HFF-Myc (cell line): ENCODE measurements around the gene UPK3B.
"Not testable (repeated sequence)": the region's sequence is repeated elsewhere in the genome, so short reads cannot be mapped to it uniquely, and the experiment has no call there.

Source experiments
- DNase-seq: peaks from one replicate; pipeline ENCODE4 v3.0.0-alpha.2; 2011; ENCODE audit warnings: low read depth; ENCODE audit errors: extremely low read depth
- H3K4me3 ChIP-seq: replicated peaks from 2 replicates; pipeline ENCODE4 v1.5.1; 2011; ENCODE audit warnings: low read depth, mild to moderate bottlenecking, control low read depth, low read length
- TF ChIP-seq, protein P1 (sequence below): IDR thresholded peaks from 2 replicates; pipeline ENCODE4 v1.5.1; 2012; ENCODE audit warnings: mild to moderate bottlenecking, low read depth, low read length, control low read depth; ENCODE audit errors: missing control alignments

The UPK3B gene

DNA sequence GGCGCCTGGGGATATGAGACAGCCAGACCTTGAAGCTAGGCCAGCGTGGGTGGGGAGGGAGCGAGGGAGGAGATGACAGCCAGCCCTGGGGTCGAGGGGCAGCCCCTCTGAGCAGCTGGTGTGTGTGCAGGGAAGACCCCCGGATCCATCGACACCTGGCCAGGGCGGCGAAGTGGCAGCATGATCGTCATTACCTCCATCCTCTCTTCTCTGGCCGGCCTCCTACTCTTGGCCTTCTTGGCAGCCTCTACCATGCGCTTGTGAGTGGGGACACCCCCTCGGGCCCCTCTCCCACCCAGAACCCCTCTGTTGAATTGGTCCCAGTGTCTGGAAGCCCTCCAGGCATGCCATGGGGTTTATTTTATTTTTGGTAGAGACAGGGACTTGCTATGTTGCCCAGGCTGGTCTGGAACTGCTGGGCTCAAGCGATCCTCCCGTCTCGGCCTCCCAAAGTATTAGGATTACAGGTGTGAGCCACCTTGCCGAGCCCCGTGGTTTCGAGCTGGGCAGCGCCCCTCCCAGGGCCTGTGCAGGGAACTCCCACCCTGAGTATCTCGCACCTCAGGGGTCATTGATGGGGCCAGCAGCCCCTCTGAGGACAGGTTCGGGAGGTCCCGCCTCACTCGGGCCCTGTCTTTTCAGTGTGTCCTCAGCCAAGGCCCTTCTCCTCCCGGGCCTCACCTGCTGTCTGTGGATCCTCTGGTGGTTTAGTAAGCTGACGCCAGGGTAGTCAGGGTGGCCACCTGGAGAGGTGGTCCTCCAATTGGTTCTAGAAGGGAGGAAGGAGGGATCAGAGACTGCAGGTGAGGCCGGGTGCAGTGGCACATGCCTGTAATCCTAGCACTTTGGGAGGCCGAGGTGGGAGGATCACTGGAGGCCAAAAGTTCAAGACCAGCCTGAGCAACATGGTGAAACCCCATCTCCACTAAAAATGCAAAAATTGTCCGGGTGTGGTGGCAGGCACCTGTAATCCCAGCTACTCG, 3.8 kb downstream of the UPK3B start:
- no peak for DNase-seq
- TF ChIP-seq, protein P1, sequence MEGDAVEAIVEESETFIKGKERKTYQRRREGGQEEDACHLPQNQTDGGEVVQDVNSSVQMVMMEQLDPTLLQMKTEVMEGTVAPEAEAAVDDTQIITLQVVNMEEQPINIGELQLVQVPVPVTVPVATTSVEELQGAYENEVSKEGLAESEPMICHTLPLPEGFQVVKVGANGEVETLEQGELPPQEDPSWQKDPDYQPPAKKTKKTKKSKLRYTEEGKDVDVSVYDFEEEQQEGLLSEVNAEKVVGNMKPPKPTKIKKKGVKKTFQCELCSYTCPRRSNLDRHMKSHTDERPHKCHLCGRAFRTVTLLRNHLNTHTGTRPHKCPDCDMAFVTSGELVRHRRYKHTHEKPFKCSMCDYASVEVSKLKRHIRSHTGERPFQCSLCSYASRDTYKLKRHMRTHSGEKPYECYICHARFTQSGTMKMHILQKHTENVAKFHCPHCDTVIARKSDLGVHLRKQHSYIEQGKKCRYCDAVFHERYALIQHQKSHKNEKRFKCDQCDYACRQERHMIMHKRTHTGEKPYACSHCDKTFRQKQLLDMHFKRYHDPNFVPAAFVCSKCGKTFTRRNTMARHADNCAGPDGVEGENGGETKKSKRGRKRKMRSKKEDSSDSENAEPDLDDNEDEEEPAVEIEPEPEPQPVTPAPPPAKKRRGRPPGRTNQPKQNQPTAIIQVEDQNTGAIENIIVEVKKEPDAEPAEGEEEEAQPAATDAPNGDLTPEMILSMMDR, result no peak
- H3K4me3 ChIP-seq, result no peak overlapping the region

DNA sequence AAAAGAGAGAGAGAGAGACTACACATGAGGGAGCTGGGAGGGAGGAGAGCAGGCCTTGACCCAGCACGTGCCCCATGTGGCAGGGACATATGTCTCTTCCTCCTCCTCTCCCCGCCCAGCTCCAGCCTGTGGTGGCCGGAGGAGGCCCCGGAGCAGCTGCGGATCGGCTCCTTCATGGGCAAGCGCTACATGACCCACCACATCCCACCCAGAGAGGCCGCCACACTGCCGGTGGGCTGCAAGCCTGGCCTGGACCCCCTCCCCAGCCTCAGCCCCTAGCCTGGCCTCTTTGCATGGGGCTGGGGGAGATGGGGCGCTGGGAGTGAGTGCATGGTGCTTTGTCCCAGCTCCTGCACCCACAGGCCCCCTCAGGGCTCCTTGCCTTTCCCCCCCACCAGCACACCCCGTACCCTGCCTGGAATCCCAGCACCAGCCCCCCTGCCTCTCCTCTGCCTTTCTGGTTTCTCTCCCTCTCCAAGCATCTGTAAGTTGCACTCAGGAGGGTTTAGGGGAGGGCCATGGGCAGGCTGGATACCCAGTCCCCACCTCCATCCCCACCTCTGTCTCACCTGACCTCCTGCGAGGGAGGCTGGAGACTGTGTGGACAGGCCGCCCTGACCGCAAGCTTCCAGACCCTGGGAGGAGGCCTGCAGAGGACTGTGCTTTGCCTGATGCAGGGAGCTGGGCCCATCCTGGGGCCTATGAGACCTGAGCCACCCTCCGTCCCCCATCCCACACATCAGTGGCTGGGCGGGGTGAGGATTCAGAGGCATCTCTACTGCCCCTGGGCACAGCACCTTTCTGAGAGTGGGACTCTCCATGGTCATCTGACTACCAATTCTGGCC, 4.8 kb downstream of the UPK3B start:
- TF ChIP-seq, protein P1, result no peak
- no peak for DNase-seq
- no peak overlapping the region for H3K4me3 ChIP-seq

DNA sequence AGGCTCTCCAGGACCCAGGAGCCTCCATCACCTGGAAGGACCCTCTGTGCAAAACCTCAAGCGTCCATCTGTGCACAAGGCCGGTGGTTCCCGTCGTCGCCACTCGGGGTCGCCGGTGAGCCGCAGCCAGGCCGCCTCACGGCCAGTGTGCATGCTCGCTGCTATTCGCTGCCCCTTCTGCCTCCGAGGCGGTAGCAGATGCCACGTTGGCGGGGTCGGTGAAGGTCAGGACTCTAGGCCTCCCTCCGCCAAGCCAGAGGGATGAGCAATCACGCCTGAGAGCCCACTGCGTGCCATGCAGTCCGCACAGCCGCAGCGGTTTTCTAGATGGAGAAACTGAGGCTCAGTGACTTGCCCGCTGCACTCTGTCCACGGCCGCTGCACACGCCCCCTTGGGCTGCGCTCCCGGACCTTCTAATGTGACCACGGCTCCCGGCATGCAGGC, 5.7 kb downstream of the UPK3B start:
- no peak overlapping the region for H3K4me3 ChIP-seq
- TF ChIP-seq, protein P1, result peak; percentile 56

DNA sequence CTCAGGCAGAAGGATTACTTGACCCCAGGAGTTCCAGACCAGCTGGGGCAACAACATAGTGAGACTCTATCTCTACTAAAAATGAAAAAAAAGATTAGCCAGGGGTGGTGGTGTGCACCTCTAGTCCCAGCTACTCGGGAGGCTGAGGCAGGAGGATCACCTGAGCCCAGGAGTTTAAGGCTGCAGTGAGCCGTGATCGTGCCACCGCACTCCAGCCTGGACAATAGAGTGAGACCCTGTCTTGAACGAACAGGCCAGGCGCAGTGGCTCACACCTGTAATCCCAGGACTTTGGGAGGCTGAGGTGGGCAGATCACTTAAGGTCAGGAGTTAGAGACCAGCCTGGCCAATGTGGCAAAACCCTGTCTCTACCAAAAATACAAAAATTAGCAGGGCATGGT, 6.6 kb downstream of the UPK3B start:
- not testable (repeated sequence) for H3K4me3 ChIP-seq, DNase-seq

More for the DNA sequence above, 5.7 kb downstream of the UPK3B start:
- DNase-seq, result no peak

DNA sequence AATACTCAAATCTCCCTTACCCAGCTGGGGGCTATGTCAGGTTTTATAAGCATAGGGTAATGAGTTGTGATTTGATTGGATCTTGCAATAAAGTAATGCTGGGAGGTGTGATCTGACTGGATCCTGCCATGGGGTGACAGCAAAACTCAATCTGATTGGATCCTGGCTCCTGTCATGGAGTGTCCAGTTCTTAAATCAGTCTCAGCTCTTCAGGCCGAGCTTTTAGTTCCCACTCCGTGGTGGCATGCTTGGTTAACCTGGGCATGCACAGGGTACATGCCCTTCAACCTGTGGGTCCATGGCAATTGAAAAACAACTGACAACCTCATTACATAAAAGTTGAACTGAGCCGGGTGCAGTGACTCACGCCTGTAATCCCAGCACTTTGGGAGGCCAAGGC, 15.8 kb downstream of the UPK3B start:
- not testable (repeated sequence) for DNase-seq, H3K4me3 ChIP-seq

DNA sequence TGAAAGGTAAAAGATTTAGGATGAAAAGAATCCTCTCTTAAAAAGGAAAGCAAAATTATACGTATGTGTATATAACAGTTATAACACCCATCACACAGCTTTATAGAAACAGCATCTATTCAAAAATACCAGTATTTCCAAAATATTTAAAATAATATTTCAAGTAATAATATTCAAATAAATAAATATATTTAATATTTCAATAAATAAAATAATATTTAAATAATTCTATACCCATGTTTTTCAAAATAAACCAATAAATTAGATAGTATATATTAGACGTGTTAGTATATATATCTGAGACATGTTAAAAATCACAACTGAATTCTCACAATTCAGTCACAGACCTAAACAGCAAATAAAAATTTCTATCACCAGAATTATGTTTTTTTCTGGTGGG, 21.3 kb downstream of the UPK3B start:
- not testable (repeated sequence) for H3K4me3 ChIP-seq, DNase-seq

DNA sequence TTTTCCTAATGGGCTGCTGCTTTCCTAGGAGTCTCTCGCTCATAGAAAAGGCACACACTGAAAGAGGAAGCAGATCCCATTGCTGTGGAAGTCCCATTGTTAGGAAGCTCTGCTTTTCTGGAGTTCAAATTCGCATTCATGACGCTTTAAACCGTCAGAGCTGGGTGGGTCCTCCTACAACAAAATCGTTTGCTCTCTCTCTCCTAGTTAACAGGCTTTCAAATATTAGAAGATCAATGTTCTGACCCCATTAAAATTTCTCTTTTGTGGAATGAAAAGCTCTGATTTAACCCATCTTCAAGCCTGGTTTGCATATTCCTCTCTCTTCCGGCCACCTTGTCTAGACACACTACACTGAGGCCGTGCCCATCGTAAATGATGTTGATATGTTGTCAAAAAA, 32.8 kb downstream of the UPK3B start, which contains the start of gene SPDYE16:
Gene SPDYE16, minus strand, starts transcription at position 101 of the 400 bp plus-strand sequence. CDS start 1,838 bp downstream, outside the sequence.
- not testable (repeated sequence) for H3K4me3 ChIP-seq, DNase-seq

DNA sequence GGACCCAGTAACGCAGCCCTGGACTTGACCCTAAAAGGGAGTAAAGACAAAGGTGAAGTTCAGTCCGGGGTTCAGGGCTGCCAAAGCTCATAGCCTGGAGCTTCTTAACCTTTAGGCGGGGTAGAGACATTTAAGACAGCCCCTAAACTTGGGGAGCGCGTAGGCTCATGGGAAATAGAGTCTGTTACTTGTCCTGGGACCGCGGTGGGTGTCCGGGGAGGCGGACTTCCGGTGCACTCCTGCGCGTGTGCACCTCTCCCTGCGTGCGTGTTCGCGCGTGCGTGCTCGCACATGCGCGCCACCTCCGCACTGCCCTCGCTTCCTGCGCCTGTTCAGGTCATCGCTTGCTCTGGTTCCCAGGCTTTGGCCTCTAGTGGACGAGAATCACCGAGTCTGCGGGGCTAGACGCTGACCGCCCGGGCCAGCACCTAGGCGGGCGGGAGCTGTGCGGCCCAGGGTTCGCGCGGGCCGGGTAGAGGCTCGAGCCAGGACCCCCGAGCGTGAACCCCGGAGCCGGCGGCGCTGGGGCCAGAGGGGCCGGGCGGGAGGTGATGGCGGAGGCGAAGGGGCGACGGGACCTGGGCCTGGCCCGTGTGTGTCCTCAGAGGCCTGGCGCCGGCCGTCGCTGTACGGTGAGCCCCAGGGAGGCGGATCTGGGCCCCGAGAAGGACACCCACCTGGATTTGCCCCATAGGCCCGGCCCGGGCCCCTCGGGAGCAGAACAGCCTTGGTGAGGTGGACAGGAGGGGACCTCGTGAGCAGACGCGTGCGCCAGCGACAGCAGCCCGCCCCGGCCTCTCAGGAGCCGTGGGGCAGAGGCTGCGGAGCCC, 38.9 kb downstream of the UPK3B start:
- peak overlapping the region; percentile 67 for H3K4me3 ChIP-seq
- DNase-seq, result peak; percentile 72

DNA sequence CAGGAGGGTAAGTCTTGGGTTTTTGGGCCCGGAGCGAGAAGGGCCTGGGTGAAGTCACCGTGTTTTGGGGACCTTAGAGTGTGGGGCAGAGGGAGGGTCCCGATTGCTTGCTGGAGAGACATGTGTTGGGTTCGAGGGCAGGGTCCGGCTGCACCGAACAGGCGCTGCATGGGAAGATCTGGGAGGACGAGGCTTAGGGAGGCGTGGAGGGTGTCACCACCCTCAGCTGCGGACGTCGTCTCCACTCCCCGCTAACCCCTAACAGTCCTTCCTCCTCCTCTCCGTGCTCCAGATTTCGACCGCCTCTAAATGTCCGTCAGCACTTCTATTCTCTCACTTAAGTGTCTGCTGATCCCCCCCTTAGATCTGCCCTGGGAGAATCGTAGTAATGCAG, 39.5 kb downstream of the UPK3B start:
- peak overlapping the region; percentile 67 for H3K4me3 ChIP-seq
- DNase-seq, result not testable (repeated sequence)

DNA sequence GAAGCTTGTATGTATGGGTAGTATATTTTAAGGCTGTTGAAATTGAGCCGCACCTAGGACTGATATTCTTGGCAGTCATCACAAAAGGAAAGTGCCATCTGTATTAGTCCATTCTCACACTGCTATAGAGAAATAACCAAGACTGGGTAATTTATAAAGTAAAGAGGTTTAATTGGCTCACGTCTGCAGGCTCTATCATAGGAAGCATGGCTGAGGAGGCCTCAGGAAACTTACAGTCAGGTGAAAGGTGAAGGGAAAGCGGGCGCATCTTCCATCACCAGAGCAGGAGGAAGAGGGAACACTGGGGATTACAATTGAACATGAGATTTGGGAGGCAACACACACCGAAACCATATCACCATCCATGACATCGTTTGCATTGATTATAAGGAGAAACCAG, 41.6 kb downstream of the UPK3B start:
- not testable (repeated sequence) for DNase-seq, H3K4me3 ChIP-seq

DNA sequence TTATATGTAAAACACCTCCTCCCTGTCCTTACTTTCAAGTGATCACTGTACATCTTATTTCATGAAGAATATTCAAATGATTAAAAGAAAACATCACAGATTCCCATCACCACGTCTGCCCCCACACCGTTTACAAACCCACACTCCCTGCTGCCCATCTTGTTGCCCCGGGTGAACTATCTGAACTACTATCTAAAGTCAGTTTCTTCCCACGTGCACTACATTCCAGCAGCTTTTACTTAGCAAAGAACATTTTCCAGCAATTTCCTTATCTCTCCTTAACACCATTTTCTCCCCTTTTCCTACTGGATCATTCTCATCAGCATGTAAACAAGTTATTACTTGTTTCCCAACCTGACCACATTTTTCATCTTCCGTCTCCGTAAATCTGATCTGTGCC, 49.3 kb downstream of the UPK3B start:
- not testable (repeated sequence) for H3K4me3 ChIP-seq, DNase-seq

DNA sequence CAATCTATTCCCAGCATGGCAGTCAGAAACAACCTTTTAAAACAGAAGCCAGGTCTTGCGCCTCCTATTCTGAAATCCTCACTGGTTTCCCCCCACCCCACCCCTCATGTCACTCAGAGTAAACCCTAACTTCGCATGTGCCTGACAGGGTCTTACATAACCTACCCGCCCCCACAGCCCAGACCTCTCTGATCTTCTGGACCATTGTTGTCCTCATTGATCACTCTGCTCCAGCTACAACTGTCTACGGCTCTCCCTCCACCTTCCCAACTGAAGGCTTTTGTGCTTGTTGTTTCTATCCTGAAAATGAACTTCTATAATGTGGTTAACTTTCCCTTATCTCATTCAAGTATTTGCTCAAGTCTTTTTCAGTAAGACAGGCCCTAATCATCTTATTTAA, 49.8 kb downstream of the UPK3B start:
- DNase-seq, H3K4me3 ChIP-seq: not testable (repeated sequence)

DNA sequence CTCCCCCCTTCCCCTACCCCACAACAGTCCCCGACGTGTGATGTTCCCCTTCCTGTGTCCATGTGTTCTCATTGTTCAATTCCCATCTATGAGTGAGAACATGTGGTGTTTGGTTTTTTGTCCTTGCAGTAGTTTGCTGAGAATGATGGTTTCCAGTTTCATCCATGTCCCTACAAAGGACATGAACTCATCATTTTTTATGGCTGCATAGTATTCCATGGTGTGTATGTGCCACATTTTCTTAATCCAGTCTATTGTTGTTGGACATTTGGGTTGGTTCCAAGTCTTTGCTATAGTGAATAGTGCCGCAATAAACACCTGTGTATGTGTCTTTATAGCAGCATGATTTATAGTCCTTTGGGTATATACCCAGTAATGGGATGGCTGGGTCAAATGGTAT, 51.0 kb downstream of the UPK3B start:
- not testable (repeated sequence) for DNase-seq, H3K4me3 ChIP-seq

DNA sequence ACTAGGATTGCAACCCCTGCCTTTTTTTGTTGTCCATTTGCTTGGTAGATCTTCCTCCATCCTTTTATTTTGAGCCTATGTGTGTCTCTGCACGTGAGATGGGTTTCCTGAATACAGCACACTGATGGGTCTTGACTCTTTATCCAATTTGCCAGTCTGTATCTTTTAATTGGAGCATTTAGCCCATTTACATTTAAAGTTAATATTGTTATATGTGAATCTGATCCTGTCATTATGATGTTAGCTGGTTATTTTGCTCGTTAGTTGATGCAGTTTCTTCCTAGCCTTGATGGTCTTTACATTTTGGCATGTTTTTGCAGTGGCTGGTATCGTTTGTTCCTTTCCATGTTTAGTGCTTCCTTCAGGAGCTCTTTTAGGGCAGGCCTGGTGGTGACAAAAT, 54.6 kb downstream of the UPK3B start:
- not testable (repeated sequence) for H3K4me3 ChIP-seq, DNase-seq
